Brain microvascular endothelial cell (primary cell): Measurements from ENCODE around the gene DTD2.

Experiments used
- DNase-seq: peaks from one replicate; pipeline ENCODE4 v3.0.0-alpha.2; 2020
- H3K27ac ChIP-seq: fragments of 250-450 bp; sonication (Bioruptor Pico); 2 replicates; pipeline ENCODE4 v1.5.1; 2020; ENCODE audit warnings: mild to moderate bottlenecking, moderate library complexity
- H3K27me3 ChIP-seq: fragments of 250-450 bp; sonication (Bioruptor Pico); replicated peaks from 2 replicates; pipeline ENCODE4 v1.5.1; 2020; ENCODE audit warnings: mild to moderate bottlenecking
- H3K36me3 ChIP-seq: fragments of 250-450 bp; sonication (Bioruptor Pico); replicated peaks from 2 replicates; pipeline ENCODE4 v1.5.1; 2020; ENCODE audit warnings: mild to moderate bottlenecking
- H3K4me3 ChIP-seq: 2 replicates; pipeline ENCODE4 v1.5.1; 2011; ENCODE audit warnings: low read depth, mild to moderate bottlenecking, control low read depth, low read length, moderate library complexity
- CTCF ChIP-seq: IDR thresholded peaks from 2 replicates; pipeline ENCODE4 v1.5.1; 2011; ENCODE audit warnings: low read depth, mild to moderate bottlenecking, moderate library complexity, low read length, control low read depth, inconsistent platforms; ENCODE audit errors: missing control alignments
- in situ Hi-C: cut with HindIII; loops from 2 replicates; pipeline ENCODE4 v1.10.0; 2017; ENCODE audit warnings: low sequenced_read_pairs, low pct_ligation_motif_present

Gene DTD2

GRCh38 chr14:31408421-31408820 is 48.9 kb downstream of the DTD2 start:
- Histone ChIP-seq H3K27me3 (no peaks in the 10 kb centered on the region), H3K4me3 (no peak overlapping the region), H3K36me3 (no peaks in the 10 kb centered on the region), H3K27ac (no peak overlapping the region)
- TF ChIP-seq CTCF: no peak
- no peak for DNase-seq
- in situ Hi-C loops: no loop called here

GRCh38 chr14:31405599-31406232 is 51.6 kb downstream of the DTD2 start:
- no peaks in the 10 kb centered on the region for H3K36me3 ChIP-seq
- no peaks in the 10 kb centered on the region for H3K27me3 ChIP-seq
- TF ChIP-seq CTCF: no peak
- H3K4me3 ChIP-seq: no peak overlapping the region
- H3K27ac ChIP-seq: no peak overlapping the region
- in situ Hi-C loops: no loop called here
- DNase-seq: no peak

- in situ Hi-C loops: no loop called here
- no peak for DNase-seq
- Histone ChIP-seq H3K27ac (no peak overlapping the region), H3K36me3 (no peaks in the 10 kb centered on the region), H3K4me3 (no peak overlapping the region), H3K27me3 (no peaks in the 10 kb centered on the region)
- no peak for TF ChIP-seq CTCF
Observed at GRCh38 chr14:31405106-31405505, 52.2 kb downstream of the DTD2 start.

- Histone ChIP-seq H3K4me3 (no peak overlapping the region), H3K36me3 (peaks cover 2% of the 10 kb centered on the region), H3K27ac (no peak overlapping the region), H3K27me3 (no peaks in the 10 kb centered on the region)
- DNase-seq: no peak
- no peak for TF ChIP-seq CTCF
- in situ Hi-C loops: no loop called here
Observed at GRCh38 chr14:31403707-31404106, 53.6 kb downstream of the DTD2 start.

GRCh38 chr14:31402764-31403439 is 54.4 kb downstream of the DTD2 start:
- in situ Hi-C loops: no loop called here
- no peak for TF ChIP-seq CTCF
- Histone ChIP-seq H3K4me3 (no peak overlapping the region), H3K27me3 (no peaks in the 10 kb centered on the region), H3K27ac (no peak overlapping the region), H3K36me3 (peaks cover 9% of the 10 kb centered on the region)
- DNase-seq: no peak
